Progenitor cell of endocrine pancreas (in vitro differentiated cells): ENCODE results near the gene STK32C. TPM values are rescaled to one million over a fixed set of nuclear protein-coding genes. Genes with fewer than 3 reads are reported as not detected.

ENCODE experiments used
- DNase-seq: peaks from one replicate; pipeline ENCODE4 v3.0.0; 2021; ENCODE audit warnings: low spot score; ENCODE audit not compliant: unreplicated experiment
- H3K27ac Mint-ChIP-seq: 2 replicates; pipeline ENCODE4 v1.8.0; 2021; ENCODE audit warnings: mild to moderate bottlenecking, moderate library complexity, mixed read lengths
- H3K27me3 Mint-ChIP-seq: 2 replicates; pipeline ENCODE4 v1.8.0; 2021; ENCODE audit warnings: mixed read lengths
- H3K36me3 Mint-ChIP-seq: 2 replicates; pipeline ENCODE4 v1.8.0; 2022; ENCODE audit warnings: mixed read lengths; ENCODE audit not compliant: insufficient read depth
- H3K4me1 Mint-ChIP-seq: 2 replicates; pipeline ENCODE4 v1.8.0; 2021; ENCODE audit warnings: low read depth, mixed read lengths
- H3K4me3 Mint-ChIP-seq: 2 replicates; pipeline ENCODE4 v1.8.0; 2021; ENCODE audit warnings: low read depth, mild to moderate bottlenecking, moderate library complexity, mixed read lengths
- H3K9me3 Mint-ChIP-seq: 2 replicates; pipeline ENCODE4 v1.8.0; 2021; ENCODE audit warnings: low read depth, mixed read lengths
- total RNA-seq: library from RNA; stranded (reverse); gene quantifications from 2 replicates; pipeline ENCODE4 v1.2.1, GENCODE V29; 2021
- TF ChIP-seq, protein P1 (sequence below): fragments of 200-600 bp; sonication (generic); IDR thresholded peaks from one replicate; pipeline ENCODE4 v1.5.0; 2021; ENCODE audit warnings: antibody characterized with exemption, mild to moderate bottlenecking; ENCODE audit not compliant: unreplicated experiment

STK32C gene
- total RNA-seq, 1 donor from 2014 or later, result 10.0 TPM

DNA sequence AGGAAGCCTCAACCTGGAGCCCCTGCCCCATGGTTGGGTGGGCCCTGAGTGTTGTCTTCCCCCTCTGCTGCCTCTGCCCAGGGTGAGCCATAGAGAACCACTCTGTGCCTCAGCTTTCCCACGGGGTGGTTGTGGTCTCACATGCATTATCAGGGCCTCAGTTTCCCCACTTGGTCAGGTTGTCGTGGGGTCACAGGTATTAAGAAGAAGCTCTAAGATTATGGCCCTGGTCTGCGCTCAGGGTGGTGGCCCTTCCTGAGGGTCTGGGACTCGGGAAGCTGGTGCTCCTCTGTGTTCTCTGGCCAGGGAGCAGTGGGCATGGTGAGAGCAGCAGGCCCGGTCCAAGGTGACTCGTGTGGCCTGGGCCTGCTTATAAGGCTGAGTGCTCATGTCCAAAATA, 42.0 kb upstream of the STK32C start:
- DNase-seq, result no peak
- no peaks in the 10 kb centered on the region for H3K9me3 Mint-ChIP-seq
- H3K4me3 Mint-ChIP-seq, result no peak overlapping the region
- TF ChIP-seq, protein P1, sequence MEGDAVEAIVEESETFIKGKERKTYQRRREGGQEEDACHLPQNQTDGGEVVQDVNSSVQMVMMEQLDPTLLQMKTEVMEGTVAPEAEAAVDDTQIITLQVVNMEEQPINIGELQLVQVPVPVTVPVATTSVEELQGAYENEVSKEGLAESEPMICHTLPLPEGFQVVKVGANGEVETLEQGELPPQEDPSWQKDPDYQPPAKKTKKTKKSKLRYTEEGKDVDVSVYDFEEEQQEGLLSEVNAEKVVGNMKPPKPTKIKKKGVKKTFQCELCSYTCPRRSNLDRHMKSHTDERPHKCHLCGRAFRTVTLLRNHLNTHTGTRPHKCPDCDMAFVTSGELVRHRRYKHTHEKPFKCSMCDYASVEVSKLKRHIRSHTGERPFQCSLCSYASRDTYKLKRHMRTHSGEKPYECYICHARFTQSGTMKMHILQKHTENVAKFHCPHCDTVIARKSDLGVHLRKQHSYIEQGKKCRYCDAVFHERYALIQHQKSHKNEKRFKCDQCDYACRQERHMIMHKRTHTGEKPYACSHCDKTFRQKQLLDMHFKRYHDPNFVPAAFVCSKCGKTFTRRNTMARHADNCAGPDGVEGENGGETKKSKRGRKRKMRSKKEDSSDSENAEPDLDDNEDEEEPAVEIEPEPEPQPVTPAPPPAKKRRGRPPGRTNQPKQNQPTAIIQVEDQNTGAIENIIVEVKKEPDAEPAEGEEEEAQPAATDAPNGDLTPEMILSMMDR, result no peak
- no peak overlapping the region for H3K27ac Mint-ChIP-seq
- peaks cover 20% of the 10 kb centered on the region for H3K36me3 Mint-ChIP-seq
- no peaks in the 10 kb centered on the region for H3K27me3 Mint-ChIP-seq
- H3K4me1 Mint-ChIP-seq, result peaks cover 1% of the 10 kb centered on the region

GRCh38 chr10:132347931-132348267, 40.1 kb upstream of the STK32C start:
- Mint-ChIP-seq H3K36me3 (peaks cover 25% of the 10 kb centered on the region), H3K4me3 (no peak overlapping the region), H3K27me3 (no peaks in the 10 kb centered on the region), H3K27ac (no peak overlapping the region), H3K9me3 (no peaks in the 10 kb centered on the region), H3K4me1 (peaks cover 1% of the 10 kb centered on the region)
- no peak for DNase-seq
- TF ChIP-seq, protein P1, result no peak

- H3K4me3 Mint-ChIP-seq, result no peak overlapping the region
- TF ChIP-seq, protein P1, result no peak
- H3K4me1 Mint-ChIP-seq, result peaks cover 1% of the 10 kb centered on the region
- peaks cover 2% of the 10 kb centered on the region for H3K9me3 Mint-ChIP-seq
- peak overlapping the region; percentile 23 for H3K27ac Mint-ChIP-seq
- H3K27me3 Mint-ChIP-seq, result no peaks in the 10 kb centered on the region
- H3K36me3 Mint-ChIP-seq, result peaks cover 29% of the 10 kb centered on the region
- DNase-seq, result no peak
Observed at GRCh38 chr10:132347211-132347930, 39.6 kb upstream of the STK32C start.

- peaks cover 33% of the 10 kb centered on the region for H3K36me3 Mint-ChIP-seq
- peaks cover 1% of the 10 kb centered on the region for H3K4me1 Mint-ChIP-seq
- TF ChIP-seq, protein P1, result no peak
- H3K27ac Mint-ChIP-seq, result peak overlapping the region; percentile 23
- H3K27me3 Mint-ChIP-seq, result no peaks in the 10 kb centered on the region
- H3K4me3 Mint-ChIP-seq, result no peak overlapping the region
- no peak for DNase-seq
- peaks cover 3% of the 10 kb centered on the region for H3K9me3 Mint-ChIP-seq
Observed at GRCh38 chr10:132346806-132347205, 39.1 kb upstream of the STK32C start.

DNA sequence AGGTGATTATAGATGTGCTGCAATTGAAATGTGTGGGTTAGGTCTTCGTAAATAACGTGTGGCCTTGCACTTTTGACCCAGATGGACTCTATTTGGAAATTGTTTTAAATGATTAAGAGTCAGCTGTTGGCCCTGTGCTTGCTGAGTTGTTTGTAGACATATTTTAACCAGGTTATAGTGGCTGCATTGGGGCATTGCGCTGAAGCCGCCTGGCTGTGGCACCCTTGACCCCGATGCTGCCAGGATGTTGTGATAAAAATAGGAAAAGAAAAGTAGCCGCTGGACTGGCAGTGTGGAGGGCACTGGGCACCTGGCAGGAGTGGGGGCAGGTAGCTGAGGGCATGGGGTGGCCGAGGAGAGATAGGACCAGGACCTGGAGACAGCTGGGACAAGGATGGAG, 37.6 kb upstream of the STK32C start:
- DNase-seq, result no peak
- H3K9me3 Mint-ChIP-seq, result peaks cover 3% of the 10 kb centered on the region
- H3K4me1 Mint-ChIP-seq, result peaks cover 1% of the 10 kb centered on the region
- H3K4me3 Mint-ChIP-seq, result no peak overlapping the region
- no peak overlapping the region for H3K27ac Mint-ChIP-seq
- H3K36me3 Mint-ChIP-seq, result peaks cover 38% of the 10 kb centered on the region
- TF ChIP-seq, protein P1, result no peak
- no peaks in the 10 kb centered on the region for H3K27me3 Mint-ChIP-seq
